ENCODE measurements around the gene MTERF2. TPM values are rescaled to one million over a fixed set of nuclear protein-coding genes. Genes with fewer than 3 reads are reported as not detected.
A peak's percentile ranks its signal among the peaks of the same experiment; 100 is the strongest.
"Not testable (repeated sequence)": the region's sequence is repeated elsewhere in the genome, so short reads cannot be mapped to it uniquely, and the experiment has no call there.

Gene MTERF2, protein sequence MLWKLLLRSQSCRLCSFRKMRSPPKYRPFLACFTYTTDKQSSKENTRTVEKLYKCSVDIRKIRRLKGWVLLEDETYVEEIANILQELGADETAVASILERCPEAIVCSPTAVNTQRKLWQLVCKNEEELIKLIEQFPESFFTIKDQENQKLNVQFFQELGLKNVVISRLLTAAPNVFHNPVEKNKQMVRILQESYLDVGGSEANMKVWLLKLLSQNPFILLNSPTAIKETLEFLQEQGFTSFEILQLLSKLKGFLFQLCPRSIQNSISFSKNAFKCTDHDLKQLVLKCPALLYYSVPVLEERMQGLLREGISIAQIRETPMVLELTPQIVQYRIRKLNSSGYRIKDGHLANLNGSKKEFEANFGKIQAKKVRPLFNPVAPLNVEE
- total RNA-seq = 17.0 TPM

GRCh38 chr12:106986625-106987389, at the start of gene MTERF2:
Gene MTERF2 (minus strand): TSS chr12:106987146. CDS start chr12:106978714, 8,432 bp downstream.
- DNase-seq = peak; percentile 84

DNA sequence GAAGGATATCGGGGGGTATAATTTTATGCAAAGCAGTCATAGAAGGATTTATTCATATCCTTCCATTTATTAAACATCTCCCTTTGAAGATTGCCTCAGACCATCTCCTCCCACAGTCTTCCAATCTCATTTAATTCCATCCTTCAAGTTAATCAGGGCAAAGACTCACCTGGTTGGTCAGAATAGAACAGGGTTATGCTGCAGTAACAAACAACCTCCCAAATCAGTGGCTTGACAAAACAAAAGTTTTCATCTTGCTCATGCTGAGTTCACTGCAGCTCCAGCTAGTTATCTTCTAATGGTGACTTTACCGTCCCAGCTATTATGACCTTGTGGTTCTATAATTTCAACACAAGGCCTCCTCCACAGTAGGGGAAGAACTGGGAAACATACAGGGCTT, 48.8 kb upstream of the MTERF2 start:
- no peak for DNase-seq

- DNase-seq = no peak
These were observed 47.1 kb upstream of the MTERF2 start for GRCh38 chr12:107033758-107034739.

DNA sequence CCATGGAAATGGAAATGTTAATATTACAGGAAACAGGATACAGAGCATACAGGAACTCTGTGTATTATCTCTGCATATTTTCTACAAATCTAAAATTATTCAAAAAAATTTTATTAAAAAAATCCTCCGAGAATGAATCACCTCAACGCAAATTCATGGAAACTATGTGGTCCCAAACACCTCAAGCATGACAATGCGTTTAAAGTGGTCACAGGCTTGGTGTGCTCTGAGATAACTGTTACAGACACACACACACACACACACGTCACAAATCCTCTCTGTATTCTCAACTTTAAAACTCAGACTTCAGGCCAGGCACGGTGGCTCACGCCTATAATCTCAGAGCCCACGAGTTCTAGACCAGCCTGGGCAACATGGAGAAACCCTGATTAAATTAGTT, 45.3 kb upstream of the MTERF2 start:
- no peak for DNase-seq

- no peak for DNase-seq
These were observed 44.1 kb upstream of the MTERF2 start for GRCh38 chr12:107031061-107031460.

GRCh38 chr12:107029081-107029480, 42.1 kb upstream of the MTERF2 start:
- DNase-seq = no peak

DNA sequence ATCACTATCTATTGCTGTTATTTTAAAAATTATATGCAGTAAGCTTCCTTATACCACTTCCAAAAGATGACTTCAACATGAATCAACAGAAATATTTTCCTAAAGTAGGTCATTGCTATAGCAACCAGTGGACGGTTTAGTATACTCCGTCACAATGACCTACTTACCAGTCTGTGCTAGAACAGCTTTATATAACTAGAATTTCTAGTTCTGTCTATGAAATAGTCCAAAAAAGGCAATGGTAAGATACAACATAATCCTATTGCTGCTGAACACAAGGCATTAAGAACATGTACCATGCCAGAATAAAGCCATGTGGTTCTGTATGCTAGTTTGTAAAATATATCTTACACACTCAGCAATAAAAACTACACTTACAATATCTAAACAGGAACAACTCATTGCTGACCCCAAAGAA, 40.7 kb upstream of the MTERF2 start:
- peak; percentile 95 for DNase-seq

DNA sequence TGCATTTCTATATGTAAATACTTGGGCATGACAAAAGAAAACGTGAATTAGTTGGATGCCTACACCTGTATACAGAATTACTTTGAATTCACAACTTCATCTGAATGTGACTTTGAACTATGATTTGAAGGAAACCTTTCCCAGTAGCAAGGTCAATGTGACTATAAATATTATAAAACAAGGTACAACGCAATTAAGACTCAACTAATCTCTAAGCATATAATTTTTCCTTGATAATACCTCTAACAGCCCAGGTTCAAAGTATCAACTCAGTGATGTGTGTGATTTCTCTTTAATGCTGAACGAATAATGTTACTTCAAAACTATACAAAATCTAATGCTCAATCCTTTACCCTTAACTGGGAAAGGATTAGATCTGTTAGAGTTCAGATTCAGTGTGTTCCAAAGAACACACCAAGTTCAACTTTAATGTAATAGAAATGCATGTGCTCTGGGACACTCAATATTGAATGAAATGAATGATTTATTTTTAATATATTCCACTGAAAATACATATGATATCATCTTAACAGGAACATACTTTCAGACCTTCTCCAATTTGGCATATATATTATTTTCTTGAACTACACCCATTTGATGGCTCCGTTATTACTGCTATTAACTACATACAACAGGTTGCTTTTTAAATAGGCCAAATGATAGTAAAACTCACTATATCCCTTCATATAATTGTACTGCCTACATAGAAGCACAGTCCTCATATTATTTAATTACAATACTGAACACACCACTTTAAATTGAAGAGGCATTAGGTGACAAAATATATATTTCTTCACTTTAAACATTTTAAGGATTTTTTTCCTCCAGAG, 40.1 kb upstream of the MTERF2 start:
- peak; percentile 35 for DNase-seq

DNA sequence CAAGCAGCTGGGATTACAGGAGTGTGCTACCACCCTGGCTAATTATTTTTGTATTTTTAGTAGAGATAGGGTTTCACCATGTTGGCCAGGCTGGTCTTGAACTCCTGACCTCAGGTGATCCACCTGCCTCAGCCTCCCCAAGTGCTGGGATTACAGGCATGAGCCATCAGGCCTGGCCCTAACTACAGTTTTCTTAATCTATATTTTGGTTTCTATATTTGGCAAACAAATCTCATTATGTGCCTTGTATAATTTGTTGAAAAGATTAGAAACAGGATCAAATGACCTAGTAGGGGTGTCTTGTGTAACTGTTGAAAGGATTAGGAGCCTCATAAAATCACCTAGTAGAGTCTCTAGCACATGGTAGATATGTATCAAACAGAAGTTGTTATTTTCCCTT, 39.4 kb upstream of the MTERF2 start:
- not testable (repeated sequence) for DNase-seq

DNA sequence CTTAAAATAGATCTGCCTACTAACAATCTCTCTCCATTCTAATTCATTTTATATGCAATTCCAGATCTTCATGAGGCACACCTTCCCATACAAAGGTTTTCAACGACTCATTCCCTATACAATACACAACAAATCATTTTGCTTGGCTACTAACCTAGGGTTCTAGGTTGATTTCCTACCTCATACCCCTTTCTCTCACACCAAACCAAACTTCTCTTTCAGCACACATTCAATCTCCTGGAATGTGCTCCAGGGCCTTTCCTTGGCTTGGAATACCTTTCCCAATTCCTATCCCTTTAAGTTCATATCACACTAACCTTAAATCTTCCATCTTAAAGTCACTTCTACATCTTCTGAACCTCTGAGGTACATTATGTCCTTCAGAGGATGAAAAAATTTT, 38.7 kb upstream of the MTERF2 start:
- DNase-seq = no peak

DNA sequence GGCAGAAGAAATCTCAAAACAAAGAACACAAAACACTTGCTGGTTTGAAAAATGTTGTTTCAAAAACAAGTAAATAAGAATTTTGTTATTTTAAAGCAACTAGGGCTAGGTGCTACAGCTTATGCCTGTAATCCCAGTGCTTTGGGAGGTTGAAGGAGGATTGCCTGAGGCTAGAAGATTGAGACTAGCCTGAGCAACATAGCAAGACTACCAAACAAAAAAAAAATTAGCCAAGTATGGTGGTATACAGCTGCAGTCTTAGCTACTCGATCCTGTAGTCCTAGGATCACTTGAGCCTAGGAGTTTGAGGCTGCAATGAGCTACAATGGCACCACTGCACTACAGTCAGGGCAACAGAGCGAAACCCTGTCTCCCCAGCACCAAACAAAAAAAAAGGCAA, 32.6 kb upstream of the MTERF2 start:
- DNase-seq = no peak

- no peak for DNase-seq
These were observed 30.1 kb upstream of the MTERF2 start for GRCh38 chr12:107017042-107017441.

DNA sequence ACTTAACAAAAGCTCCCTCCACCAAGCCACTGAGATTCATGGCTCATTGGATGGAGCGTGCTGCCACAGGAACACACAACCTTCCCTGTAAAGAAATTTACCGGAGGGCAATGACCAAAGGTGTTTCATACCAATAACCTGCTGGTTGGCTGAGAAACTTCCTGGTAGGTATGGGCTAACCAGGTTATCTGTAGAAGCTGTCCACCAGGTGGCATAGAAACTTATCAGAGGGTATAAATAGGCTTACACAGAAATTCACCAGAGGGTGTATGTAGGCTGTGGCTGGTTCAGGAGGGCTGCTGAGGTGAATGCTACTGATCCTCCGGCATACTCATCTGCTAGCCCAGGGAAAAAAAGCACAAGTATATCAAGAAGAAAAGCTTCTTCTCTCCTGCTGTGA, 27.1 kb upstream of the MTERF2 start:
- no peak for DNase-seq

DNA sequence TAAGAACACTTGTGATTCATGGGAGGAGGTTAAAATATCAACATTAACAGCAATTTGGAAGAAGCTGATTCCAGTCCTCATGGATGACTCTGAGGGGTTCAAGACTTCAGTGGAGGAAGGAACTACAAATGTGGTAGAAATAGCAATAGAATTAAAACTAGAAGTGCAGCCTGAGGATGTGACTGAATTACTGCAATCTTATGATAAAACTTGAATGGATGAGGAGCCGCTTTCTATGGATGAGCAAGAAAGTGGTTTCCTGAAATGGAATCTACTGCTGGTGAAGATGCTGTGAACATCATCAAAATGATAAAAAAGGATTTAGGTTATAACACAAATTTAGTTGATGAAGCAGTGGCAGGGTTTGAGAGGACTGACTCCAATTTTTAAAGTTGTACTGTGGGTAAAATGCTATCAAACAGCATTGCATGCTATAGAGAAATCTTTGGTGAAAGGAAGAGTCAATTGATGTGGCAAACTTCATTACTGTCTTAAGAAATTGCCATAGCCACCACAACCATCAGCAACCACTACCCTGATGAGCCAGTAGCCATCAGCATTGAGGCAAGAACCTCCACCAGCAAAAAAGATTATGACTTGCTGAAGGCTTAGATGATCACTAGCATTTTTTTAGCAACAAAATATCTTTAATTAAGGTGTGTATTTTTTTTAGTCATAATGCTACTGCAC, 25.9 kb upstream of the MTERF2 start:
- no peak for DNase-seq

DNA sequence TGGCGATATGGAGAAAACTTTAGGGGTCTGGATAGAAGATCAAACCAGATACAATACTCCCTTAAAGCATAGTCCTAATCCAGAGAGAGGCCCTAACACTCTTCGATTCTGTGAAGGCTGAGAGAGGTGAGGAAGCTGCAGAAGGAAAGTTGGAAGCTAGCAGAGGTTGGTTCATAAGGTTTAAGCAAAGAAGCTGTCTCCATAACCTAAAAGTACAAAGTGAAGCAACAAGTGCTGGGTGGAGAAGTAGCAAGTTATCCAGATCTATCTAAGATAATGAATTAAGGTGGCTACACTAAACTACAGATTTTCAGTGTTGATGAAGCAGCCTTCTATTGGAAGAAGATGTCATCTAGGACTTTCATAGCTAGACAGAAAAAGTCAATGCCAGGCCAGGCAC, 24.6 kb upstream of the MTERF2 start:
- DNase-seq = no peak

DNA sequence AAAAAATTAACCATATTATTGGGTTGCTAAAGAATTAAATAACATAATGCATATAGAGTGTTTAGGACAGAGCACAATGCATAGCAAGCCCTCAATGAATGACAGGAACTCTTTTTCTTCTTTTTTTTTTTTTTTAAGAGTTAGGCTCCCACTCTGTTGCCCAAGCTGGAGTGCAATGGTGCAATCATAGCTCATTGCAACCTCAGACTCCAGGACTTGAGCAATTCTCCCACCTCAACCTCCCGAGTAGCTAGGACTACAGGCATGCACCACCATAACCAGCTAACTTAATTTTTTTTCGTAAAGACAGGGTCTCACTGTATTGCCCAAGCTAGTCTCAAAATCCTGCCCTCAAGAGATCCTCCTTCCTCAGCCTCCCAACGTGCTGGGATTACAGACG, 20.5 kb upstream of the MTERF2 start:
- DNase-seq = no peak

DNA sequence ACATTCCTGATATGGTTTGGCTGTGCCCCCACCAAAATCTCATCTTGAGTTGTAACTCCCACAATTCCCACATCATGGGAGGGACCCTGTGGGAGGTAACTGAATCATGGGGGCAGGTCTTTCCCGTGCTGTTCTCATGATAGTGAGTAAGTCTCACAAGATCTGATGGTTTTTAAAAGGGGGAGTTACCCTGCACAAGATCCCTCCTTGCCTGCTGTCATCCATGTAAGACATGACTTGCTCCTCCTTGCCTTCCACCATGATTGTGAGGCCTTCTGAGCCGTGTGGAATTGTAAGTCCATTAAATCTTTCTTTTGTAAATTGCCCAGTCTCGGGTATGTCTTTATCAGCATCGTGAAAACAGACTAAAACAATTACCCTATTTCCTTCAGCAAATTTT, 15.7 kb upstream of the MTERF2 start:
- DNase-seq = not testable (repeated sequence)

- no peak for DNase-seq
These were observed 12.5 kb upstream of the MTERF2 start for GRCh38 chr12:106999446-106999845.

DNA sequence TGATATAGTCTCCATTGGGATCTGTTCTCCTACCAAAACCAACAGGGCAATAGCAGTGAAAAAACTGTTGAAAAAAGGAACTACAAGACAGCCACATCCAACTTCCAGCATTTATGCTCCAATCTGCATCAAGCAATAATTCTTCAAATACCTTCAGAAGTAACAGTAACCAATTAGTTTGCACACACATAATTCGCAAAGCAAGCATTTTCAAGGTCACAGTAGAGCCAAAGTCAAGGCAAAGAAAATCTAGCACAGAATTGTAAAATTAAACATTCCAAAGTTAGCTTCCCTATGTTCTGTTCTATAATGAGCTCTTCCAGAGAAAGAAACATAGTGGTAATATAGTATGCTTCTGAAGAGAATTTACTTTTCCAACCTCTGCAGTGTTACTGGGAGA, 11.0 kb upstream of the MTERF2 start:
- DNase-seq = no peak

DNA sequence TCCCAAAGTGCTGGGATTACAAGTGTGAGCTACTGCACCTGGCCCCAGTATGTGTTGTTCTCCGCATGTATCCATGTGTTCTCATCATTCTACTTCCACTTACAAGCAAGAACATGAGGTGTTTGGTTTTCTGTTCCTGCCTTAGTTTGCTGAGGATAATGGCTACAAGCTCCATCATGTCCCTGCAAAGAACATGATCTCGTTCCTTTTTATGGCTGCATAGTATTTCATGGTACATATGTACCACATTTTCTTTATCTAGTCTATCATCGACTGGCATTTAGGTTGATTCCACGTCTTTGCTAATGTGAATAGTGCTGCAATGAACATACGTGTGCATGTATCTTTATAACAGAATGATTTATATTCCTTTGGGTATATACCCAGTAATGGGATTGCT, 9.2 kb upstream of the MTERF2 start:
- not testable (repeated sequence) for DNase-seq

Measured in skin of body (tissue), 2 donors.